ENCODE measurements around the gene ASPSCR1. TPM values are rescaled to one million over a fixed set of nuclear protein-coding genes. Genes with fewer than 3 reads are reported as not detected.

ASPSCR1 gene
- total RNA-seq, 1 donor from 2014 or later: 13.1 TPM

DNA sequence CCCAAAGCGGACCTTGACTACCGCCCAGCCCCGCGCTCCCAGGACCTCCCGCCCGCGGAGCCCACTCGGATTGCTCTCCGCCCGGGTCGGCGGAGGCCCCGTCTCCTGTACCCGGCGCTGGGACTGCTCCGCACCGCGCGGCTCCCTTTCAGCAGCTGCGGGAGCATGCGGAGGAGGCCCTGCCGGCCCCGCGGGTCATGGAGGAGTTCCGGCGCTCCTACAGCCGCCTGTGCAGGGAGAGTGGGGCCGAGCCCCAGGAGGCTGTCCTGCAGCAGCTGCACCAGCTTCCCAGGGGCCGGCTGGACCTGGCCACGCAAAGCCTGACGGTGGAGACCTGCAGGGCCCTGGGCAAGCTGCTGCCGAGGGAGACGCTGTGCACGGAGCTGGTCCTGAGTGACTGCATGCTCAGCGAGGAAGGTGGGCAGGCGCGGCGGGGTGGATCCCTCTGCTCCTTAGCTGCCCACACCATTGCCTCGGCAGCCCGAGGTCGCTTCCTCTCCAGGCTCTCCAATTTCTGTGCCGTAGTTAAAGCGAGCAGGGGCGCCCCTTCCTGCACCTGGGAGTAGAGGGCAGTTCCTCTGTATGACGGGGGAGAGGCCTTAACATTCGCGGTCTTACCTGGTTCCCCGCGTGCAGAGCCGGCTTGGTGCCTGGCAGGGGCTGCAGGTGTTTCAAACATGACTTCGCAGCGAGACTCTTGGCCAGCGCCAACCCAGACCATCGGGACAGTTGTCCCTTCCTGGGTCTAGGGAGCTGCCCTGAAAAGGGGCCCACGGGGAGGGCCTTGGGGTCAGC, 46.2 kb downstream of the ASPSCR1 start:
- no peaks in the 10 kb centered on the region for H3K27me3 ChIP-seq
- no peaks in the 10 kb centered on the region for H3K36me3 ChIP-seq
- Mint-ChIP-seq H3K4me3 (peak overlapping the region; percentile 85), H3K27ac (no peak overlapping the region), H3K4me1 (peaks cover 18% of the 10 kb centered on the region), H3K36me3 (no peaks in the 10 kb centered on the region), H3K9me3 (no peaks in the 10 kb centered on the region), H3K27me3 (ENCODE audit: insufficient read depth, low read depth) (peaks cover 4% of the 10 kb centered on the region)
- peaks cover 29% of the 10 kb centered on the region for H4K20me1 ChIP-seq (ENCODE audit: low read depth)
- H2AFZ ChIP-seq (replicated peaks): peak overlapping the region; percentile 60
- H3K9me3 ChIP-seq (ENCODE audit: low read depth): no peaks in the 10 kb centered on the region
- no peak overlapping the region for H3K27ac ChIP-seq
- TF ChIP-seq, protein P1, sequence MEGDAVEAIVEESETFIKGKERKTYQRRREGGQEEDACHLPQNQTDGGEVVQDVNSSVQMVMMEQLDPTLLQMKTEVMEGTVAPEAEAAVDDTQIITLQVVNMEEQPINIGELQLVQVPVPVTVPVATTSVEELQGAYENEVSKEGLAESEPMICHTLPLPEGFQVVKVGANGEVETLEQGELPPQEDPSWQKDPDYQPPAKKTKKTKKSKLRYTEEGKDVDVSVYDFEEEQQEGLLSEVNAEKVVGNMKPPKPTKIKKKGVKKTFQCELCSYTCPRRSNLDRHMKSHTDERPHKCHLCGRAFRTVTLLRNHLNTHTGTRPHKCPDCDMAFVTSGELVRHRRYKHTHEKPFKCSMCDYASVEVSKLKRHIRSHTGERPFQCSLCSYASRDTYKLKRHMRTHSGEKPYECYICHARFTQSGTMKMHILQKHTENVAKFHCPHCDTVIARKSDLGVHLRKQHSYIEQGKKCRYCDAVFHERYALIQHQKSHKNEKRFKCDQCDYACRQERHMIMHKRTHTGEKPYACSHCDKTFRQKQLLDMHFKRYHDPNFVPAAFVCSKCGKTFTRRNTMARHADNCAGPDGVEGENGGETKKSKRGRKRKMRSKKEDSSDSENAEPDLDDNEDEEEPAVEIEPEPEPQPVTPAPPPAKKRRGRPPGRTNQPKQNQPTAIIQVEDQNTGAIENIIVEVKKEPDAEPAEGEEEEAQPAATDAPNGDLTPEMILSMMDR (IDR thresholded peaks at IDR 0.05): no peak
- peak; percentile 54 for TF ChIP-seq EZH2 (IDR thresholded peaks at IDR 0.05)
- peak overlapping the region; percentile 78 for H3K4me3 ChIP-seq
- no peak for DNase-seq (ENCODE audit: low spot score)
- peaks cover 11% of the 10 kb centered on the region for H3K4me1 ChIP-seq
- H3K79me2 ChIP-seq (ENCODE audit: low read depth): peaks cover 23% of the 10 kb centered on the region
- H3K9ac ChIP-seq: peak overlapping the region; percentile 45
- H3F3A ChIP-seq (ENCODE audit: low read depth): peaks cover 15% of the 10 kb centered on the region
- H3K4me2 ChIP-seq: peak overlapping the region; percentile 88

- Mint-ChIP-seq H3K27ac (no peak overlapping the region), H3K9me3 (no peaks in the 10 kb centered on the region), H3K27me3 (ENCODE audit: insufficient read depth, low read depth) (peaks cover 4% of the 10 kb centered on the region), H3K4me3 (peak overlapping the region; percentile 85), H3K4me1 (peaks cover 20% of the 10 kb centered on the region), H3K36me3 (no peaks in the 10 kb centered on the region)
- H4K20me1 ChIP-seq (ENCODE audit: low read depth): peaks cover 30% of the 10 kb centered on the region
- no peak overlapping the region for H2AFZ ChIP-seq (replicated peaks)
- no peak overlapping the region for H3K27ac ChIP-seq
- no peak for TF ChIP-seq EZH2 (IDR thresholded peaks at IDR 0.05)
- TF ChIP-seq EZH2phosphoT487 (IDR thresholded peaks at IDR 0.05): no peak
- TF ChIP-seq, protein P1 (IDR thresholded peaks at IDR 0.05): no peak
- H3K4me3 ChIP-seq: no peak overlapping the region
- no peak overlapping the region for H3K9ac ChIP-seq
- peaks cover 23% of the 10 kb centered on the region for H3K79me2 ChIP-seq (ENCODE audit: low read depth)
- H3K27me3 ChIP-seq: no peaks in the 10 kb centered on the region
- H3K36me3 ChIP-seq: no peaks in the 10 kb centered on the region
- peaks cover 11% of the 10 kb centered on the region for H3K4me1 ChIP-seq
- no peak for DNase-seq (ENCODE audit: low spot score)
- H3K9me3 ChIP-seq (ENCODE audit: low read depth): no peaks in the 10 kb centered on the region
- H3K4me2 ChIP-seq: no peak overlapping the region
- H3F3A ChIP-seq (ENCODE audit: low read depth): peaks cover 18% of the 10 kb centered on the region
These were observed 47.4 kb downstream of the ASPSCR1 start for GRCh38 chr17:82024859-82025258.

- TF ChIP-seq EZH2phosphoT487 (IDR thresholded peaks at IDR 0.05): no peak
- no peak for TF ChIP-seq EZH2 (IDR thresholded peaks at IDR 0.05)
- TF ChIP-seq, protein P1 (IDR thresholded peaks at IDR 0.05): no peak
- H3K27ac ChIP-seq: no peak overlapping the region
- no peaks in the 10 kb centered on the region for H3K9me3 Mint-ChIP-seq
These were observed 48.1 kb downstream of the ASPSCR1 start for GRCh38 chr17:82025401-82026107.

More at GRCh38 chr17:82025401-82026107, 48.1 kb downstream of the ASPSCR1 start:
- no peak overlapping the region for H3K9ac ChIP-seq
- H3K4me3 ChIP-seq: no peak overlapping the region
- no peaks in the 10 kb centered on the region for H3K27me3 ChIP-seq
- H3K4me1 ChIP-seq: peaks cover 11% of the 10 kb centered on the region
- peaks cover 29% of the 10 kb centered on the region for H4K20me1 ChIP-seq (ENCODE audit: low read depth)
- peaks cover 23% of the 10 kb centered on the region for H3K79me2 ChIP-seq (ENCODE audit: low read depth)
- H3K4me2 ChIP-seq: no peak overlapping the region
- H3F3A ChIP-seq (ENCODE audit: low read depth): peaks cover 18% of the 10 kb centered on the region
- peaks cover 20% of the 10 kb centered on the region for H3K4me1 Mint-ChIP-seq
- peak overlapping the region; percentile 30 for H3K4me3 Mint-ChIP-seq
- H3K36me3 Mint-ChIP-seq: no peaks in the 10 kb centered on the region
- H3K9me3 ChIP-seq (ENCODE audit: low read depth): no peaks in the 10 kb centered on the region
- H2AFZ ChIP-seq (replicated peaks): no peak overlapping the region
- no peak overlapping the region for H3K27ac Mint-ChIP-seq
- peaks cover 4% of the 10 kb centered on the region for H3K27me3 Mint-ChIP-seq (ENCODE audit: insufficient read depth, low read depth)
- no peaks in the 10 kb centered on the region for H3K36me3 ChIP-seq
- no peak for DNase-seq (ENCODE audit: low spot score)
